GM10847 (cell line): ENCODE measurements around the gene AIF1.

Experiments
- POLR2A ChIP-seq: IDR thresholded peaks from 2 replicates; pipeline ENCODE4 v1.6.1; 2011; ENCODE audit not compliant: insufficient read length; ENCODE audit errors: extremely low read depth

Gene AIF1

DNA sequence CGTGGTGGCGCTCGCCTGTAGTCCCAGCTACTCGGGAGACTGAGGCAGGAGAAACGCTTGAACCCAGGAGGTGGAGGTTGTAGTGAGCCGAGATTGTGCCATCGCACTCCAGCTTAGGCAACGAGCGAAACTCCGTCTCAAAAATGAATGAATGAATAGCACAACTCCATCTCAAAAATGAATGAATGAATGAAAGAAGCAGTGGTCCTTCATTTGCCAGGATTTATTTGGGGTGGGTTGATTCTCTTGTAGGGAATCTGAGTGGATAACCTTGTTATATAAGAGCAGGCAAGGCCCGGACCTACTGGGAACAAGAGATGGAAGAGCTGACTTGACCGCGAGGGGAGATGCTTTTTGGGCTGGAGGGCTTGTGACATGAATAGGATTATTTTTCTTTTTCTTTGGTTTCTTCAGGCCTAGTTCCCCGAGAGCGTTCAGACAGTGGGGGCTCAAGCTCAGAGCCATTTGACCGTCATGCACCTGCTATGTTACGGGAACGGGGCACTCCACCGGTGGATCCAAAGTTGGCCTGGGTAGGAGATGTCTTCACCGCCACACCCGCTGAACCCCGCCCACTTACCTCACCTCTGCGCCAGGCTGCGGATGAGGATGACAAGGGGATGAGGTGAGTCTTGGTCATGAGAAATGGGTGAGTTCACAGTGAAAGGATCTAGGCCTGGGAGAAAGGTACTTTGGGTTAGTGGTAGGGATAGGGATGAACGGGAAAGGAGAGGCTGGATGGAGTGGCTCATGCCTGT, 15.3 kb downstream of the AIF1 start:
- no peak for TF ChIP-seq POLR2A

DNA sequence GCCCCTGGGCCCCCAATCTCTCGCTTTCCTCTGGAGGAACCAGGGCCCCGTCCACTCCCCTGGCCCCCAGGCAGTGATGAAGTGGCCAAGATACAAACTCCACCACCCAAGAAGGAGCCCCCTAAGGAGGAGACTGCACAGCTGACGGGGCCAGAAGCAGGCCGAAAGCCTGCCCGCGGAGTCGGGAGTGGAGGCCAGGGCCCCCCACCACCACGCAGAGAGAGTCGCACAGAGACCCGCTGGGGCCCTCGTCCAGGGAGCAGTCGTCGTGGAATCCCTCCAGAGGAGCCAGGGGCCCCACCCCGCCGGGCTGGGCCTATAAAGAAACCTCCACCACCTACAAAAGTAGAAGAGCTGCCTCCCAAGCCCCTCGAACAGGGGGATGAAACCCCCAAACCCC, 16.2 kb downstream of the AIF1 start:
- no peak for TF ChIP-seq POLR2A

GRCh38 chr6:31631681-31632278, 16.7 kb downstream of the AIF1 start:
- no peak for TF ChIP-seq POLR2A

DNA sequence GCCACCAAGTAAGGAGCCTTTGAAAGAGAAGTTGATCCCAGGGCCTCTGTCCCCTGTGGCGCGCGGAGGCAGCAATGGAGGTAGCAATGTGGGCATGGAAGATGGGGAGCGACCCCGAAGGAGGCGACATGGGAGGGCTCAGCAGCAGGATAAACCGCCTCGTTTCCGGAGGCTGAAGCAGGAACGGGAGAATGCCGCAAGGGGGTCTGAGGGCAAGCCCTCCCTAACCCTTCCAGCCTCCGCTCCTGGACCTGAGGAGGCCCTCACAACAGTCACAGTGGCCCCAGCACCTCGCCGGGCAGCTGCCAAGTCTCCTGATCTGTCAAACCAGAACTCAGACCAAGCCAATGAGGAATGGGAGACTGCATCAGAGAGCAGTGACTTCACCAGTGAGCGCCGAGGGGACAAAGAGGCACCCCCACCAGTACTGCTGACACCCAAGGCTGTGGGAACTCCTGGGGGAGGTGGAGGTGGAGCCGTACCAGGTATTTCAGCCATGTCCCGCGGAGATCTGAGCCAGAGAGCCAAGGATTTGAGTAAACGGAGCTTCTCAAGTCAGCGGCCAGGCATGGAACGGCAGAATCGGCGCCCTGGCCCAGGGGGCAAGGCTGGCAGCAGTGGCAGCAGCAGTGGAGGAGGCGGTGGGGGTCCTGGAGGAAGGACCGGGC, 17.4 kb downstream of the AIF1 start:
- no peak for TF ChIP-seq POLR2A

DNA sequence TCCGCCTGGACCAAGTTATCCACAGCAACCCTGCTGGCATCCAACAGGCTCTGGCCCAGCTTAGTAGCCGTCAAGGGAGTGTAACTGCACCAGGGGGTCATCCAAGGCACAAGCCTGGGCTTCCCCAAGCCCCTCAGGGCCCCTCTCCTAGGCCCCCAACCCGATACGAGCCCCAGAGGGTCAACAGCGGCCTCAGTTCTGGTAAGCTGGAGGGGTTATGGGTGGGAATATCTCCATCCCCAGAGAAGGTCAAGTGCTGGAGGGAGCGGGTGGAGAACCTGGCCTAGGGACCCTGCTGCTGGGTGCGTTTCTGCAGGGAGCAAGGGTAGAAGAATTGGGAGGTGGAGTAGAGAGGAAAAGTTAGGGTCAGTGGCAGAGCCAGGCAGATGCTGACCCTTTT, 18.4 kb downstream of the AIF1 start:
- TF ChIP-seq POLR2A = no peak

- no peak for TF ChIP-seq POLR2A
Measured at GRCh38 chr6:31634131-31634530, 19.1 kb downstream of the AIF1 start.

- no peak for TF ChIP-seq POLR2A
Measured at GRCh38 chr6:31634969-31635575, 20.0 kb downstream of the AIF1 start.

- no peak for TF ChIP-seq POLR2A
Measured at GRCh38 chr6:31636698-31637596, 21.9 kb downstream of the AIF1 start.

- no peak for TF ChIP-seq POLR2A
Measured at GRCh38 chr6:31639043-31639442, 24.0 kb downstream of the AIF1 start.

DNA sequence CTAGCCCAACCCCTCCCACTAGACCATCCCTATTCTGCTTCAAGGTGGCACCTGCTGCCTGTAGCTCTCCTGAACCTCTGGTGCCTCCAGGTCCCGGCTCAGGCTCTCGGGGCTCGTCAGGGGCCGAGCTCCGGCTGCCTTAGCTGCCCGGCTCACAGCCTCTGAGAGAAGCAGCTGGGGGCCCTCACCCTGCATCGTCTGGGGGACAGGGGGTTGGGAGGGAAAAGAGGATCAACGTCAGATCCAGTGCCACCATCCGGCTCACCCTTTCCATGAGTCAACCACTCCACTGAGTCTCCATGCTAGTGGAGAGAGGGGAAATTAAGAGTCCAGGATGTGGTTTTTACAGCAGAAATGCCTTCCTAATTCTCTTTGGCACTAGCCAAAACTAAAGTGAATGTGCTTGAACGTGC, 24.4 kb downstream of the AIF1 start:
- TF ChIP-seq POLR2A = no peak

GRCh38 chr6:31640612-31641011, 25.6 kb downstream of the AIF1 start:
- no peak for TF ChIP-seq POLR2A

DNA sequence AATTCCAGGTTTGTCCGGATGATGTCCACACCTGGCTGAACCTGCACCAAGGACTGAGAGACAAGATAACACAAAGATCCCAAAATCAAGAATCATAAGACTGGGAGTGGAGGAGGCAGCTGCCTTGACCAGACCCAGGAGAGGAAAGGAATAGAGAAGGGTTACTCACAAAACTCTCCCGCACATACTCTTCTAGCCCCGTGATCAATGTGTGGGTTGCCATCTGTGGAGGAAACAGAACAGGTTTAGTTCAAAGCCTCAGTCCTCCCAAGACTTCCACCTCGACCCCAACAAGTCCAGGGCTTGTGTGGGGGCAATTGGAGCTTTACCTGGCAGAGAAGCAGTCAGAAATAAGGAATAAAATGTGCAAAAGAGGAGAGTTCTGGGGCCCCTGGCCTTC, 26.3 kb downstream of the AIF1 start:
- TF ChIP-seq POLR2A = no peak

DNA sequence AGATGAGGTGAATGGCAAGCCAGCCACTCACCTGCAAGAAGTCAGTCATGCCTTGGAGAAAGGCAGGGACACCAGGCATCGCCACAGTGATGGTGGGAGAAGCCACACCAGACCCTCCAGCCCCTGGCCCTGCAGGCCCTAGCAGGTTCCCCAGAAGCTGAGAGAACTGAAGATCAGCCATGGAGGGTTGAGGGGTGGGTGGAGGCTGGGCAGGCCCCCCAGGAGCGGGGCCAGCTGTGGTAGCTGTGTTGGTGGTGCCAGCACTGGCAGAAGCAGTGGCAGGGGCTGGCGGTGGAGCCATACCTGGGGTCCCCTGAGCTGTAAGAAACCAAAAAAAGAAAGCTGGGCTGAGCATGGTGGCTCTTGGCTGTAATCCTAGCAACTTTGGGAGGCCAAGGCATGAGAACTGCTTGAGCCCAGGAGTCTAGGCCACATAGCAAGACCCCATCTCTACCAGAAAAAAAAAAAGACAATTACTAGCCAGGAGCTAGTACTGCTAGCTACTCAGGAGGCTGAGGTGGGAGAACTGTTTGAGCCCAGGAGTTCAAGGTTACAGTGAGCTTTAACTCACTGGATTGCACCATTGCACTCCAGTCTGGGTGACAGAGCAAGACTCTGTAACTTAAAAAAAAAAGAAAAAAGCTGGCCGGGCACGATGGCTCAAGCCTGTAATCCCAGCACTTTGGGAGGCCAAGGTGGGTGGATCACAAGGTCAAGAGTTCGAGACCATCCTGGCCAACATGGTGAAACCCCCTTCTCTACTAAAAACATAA, 27.9 kb downstream of the AIF1 start:
- TF ChIP-seq POLR2A = no peak

GRCh38 chr6:31643818-31644454, 28.9 kb downstream of the AIF1 start:
- TF ChIP-seq POLR2A = no peak

DNA sequence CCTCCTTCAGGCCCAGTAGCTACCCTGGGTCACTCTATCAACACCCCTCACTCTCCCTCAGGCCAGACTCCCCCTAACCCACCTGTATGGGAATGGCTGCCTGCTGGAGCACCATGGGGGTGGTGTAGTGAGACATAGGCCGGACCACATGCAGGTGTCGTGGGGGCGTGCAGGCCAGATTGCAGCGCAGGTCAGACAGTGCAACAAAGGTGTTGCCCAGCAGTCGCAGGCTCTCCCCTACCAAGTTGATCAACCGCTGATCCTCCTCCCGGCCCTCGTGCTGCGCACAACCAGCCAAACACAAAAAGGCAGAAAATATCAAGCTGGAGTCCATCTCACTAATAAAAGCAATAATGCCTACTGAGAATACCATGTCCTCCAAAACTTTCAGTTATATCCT, 30.3 kb downstream of the AIF1 start:
- no peak for TF ChIP-seq POLR2A
